ENCODE results near the gene TMEM132E.

The TMEM132E gene

DNA sequence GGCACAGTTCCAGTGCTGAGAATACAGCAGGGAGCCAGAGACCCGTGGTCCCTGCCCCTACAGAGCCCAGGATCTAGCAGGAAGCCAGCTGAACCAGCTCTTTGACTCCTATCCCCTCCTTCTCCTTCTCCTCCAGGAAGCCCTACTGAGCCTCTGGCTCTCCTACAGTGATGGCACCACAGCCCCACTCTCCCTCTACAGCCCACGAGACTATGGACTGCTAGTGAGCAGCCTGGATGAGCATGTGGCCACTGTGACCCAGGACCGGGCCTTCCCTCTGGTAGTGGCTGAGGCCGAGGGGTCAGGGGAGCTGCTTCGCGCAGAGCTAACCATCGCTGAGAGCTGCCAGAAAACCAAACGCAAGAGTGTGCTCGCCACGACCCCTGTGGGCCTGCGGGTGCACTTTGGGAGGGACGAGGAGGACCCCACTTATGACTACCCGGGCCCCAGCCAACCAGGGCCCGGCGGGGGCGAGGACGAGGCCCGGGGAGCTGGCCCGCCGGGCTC is 57.7 kb downstream of the TMEM132E start:
- DNase-seq: no peak

DNA sequence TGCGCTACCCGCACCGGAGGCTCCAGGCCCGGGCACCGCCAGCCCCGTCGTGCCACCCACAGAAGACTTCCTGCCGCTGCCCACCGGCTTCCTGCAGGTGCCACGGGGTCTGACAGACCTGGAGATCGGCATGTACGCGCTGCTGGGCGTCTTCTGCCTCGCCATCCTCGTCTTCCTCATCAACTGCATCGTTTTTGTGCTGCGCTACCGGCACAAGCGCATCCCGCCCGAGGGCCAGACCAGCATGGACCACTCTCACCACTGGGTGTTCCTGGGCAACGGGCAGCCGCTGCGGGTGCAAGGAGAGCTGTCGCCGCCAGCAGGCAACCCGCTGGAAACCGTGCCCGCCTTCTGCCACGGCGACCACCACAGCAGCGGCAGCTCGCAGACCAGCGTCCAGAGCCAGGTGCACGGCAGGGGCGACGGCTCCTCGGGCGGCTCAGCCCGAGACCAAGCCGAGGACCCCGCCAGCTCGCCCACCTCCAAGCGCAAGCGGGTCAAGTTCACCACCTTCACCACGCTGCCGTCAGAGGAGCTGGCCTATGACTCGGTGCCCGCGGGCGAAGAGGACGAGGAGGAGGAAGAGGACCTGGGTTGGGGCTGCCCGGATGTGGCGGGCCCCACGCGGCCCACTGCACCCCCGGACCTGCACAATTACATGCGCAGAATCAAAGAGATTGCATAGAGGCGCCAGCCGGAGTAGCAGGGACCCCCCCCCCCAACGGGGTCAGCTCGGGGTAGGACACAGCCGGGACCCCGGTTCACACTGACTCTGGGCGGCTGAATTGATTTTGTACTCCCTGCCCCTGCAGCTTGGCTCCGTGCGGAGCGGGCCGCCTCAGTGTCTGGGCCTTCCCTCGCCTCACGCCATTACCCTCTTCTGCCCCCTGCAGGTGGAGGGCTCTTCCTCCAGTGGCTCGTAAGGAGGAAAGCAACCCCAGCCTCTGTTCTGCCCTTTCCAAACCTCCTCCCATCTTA is 58.5 kb downstream of the TMEM132E start:
- DNase-seq: peak in 1 of 2 experiments; percentile 11

- DNase-seq: no peak
Observed at GRCh38 chr17:34638526-34639260, 59.3 kb downstream of the TMEM132E start.

DNA sequence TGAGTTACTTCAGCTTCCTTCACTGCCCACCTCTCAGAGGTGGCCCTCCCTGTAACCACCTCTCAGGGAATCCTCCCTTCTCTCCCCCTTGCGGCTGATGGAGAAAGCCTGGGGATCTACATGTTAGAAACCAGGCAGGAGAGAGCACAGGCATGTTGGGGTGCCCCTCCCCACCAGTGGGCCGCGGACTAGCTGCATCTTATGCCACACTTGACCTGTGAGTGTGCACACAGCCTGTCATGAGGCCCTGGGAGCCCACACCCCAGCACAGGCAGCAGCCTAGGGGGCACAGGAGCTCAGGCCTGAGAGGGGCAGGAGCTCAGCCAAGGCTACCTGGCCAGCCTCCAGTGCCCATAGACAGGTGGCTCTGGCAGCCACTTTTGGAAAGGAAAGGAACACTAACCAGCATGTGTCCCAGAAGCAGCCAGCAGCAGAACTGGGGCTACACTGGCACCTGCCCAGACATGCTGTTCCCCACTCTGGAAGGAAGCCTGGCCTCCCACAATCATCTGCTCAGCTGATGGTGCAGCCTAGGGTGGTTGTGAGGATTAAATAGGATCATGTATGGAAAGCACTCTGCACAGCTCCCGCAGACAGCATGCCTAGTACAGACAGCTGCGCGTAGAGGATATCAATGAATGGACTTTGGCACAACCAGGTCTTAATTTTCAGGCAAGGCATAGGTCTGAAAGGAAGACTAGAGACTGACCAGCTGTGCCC is 60.5 kb downstream of the TMEM132E start:
- DNase-seq: no peak

DNA sequence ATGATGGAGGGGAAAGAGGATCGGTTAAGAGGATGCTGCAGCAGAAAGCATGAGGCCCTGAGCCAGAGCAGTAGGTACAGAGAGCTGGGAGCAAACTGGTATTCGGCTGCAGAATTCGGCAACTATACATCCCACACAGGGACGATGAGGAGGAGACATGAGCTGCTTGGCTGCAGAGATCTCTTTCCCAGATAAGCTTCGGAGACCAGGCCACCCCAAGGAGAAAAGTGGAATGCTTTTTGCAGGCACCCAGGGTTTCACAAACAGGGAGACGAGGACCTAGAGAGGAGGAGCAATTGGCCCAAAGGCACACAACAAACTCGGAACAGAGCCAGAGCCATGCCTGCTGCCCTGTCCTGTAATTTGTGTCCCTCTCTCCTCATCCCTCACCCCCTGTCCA is 62.0 kb downstream of the TMEM132E start:
- DNase-seq: no peak

DNA sequence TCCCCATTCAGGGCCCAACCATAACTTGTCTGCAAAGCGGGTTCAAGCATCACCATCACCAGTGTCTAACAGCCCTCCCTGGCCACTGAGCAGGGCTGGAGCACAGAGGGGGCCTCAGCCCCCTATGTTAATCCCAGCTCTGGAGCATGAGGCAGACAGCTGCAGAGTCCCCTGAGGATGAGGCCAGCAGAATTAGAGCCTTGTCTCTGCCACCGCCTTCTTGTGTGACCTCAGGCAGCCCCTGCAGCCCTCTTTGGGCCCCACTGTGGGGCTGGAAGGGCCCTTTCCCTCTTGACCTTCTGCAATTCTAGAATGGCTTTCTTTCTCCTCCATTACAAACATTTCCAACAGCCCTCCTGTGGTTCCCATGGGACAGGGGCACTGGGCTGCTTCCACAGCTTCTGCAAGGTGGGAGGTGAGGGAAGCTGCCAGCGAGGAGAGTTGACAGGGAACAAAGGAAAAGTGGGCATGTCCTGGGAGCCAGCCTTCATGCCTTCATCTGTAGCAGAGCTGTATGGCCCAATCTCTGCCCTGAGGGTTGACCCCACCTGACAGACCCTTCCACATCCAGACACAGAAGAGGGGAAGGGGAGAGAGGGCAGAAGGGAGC is 65.7 kb downstream of the TMEM132E start:
- DNase-seq: no peak

DNA sequence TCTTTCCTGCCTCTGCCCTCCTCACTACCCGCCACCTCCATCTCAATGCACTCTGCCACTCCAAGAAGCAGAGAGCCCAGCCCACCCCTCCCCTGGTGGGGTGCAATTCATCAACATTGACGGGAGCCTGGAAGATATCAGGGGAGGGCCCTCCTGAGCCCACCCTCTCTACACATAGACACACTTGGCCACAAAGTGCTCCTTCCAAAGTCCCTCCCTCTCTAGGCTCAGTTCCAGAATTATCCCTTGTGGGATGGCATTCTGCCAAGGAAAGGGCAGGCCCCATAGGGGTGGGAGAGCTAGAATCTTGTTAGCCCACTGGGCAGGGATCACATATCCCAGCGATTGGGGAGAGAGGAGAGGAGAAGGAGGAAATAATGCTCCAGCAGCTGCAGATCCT is 66.2 kb downstream of the TMEM132E start:
- no peak for DNase-seq

DNA sequence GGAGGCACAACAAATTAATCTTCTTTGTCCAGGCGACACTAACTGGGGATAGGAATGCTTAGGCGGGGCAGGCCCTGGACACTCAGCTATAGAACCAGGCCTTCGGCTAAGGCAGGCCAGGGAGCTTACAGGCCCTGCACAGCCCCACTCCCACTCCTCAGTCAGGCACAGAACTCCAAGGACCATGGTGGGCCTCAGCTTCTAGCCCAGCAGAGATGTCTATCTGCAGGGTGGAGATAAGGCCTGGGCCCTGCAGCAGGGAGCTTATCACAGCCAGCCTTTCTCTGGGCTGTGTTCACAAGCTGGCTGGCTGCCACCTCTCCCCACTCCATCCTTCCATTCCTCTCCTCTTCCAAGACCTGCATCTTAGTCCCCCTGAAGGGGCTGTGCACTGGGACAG is 68.1 kb downstream of the TMEM132E start:
- DNase-seq: no peak

- no peak for DNase-seq
Observed at GRCh38 chr17:34650051-34650750, 70.8 kb downstream of the TMEM132E start.

DNA sequence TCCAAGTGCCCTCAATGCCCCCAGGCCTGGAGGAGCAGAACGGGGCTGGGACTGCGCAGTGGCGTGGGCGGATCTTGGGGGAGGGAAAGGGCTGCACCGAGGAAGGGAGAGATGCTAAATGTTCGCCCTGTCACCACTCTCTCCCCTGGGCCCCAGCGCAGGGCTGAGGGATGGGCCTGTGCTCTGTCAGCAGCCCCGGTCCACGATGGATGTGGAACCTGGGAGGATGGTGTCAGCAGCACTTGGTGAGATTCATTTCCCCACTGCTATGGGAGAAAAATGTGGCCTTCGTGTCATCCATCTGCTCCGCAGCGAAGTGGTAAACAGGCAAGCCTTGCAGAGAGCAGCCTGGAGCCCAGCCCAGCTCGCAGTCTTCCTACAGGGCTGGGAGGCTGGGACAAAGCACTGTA is 72.0 kb downstream of the TMEM132E start:
- DNase-seq: no peak

GRCh38 chr17:34652021-34652555 is 72.7 kb downstream of the TMEM132E start:
- DNase-seq: no peak

DNA sequence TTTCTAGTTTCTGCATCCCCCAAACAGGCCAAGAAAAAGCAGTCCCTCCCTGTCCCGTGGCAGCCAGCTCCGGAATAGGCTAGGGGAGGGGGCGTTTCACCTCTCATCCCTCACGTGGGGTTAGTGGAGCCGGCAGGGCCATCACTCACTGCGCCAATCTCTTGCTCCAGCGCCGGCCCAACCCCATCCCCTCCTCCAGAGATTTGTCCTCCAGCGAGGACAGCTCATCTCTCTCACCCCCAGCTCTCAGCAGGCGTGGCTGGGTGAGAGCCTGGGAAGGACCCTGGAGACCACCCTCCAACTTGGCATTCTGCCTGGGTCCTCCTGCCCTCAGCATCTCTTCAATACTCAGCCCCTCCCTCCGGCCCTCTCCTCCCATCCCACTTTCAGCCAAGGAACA is 74.1 kb downstream of the TMEM132E start:
- no peak for DNase-seq

- DNase-seq: no peak
Observed at GRCh38 chr17:34654276-34654880, 75.0 kb downstream of the TMEM132E start.

DNA sequence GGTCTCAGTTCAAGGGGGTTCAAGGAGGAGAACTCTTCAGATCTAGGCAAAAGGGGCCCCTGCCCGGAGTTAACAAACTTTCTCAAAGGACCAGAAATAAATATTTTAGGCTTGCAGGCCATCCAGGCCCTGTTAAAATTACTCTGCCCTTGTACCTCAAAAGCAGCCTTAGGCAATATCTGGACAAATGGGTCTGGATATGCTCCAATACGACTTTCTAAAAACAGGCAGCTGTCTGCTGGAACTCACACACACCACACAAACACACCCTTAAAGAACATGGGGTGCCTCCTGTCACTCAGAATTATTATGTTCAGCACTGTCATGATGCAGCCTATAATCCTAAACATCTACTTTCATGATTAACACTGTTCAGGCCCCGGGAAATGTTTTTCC is 75.5 kb downstream of the TMEM132E start:
- DNase-seq: no peak

DNA sequence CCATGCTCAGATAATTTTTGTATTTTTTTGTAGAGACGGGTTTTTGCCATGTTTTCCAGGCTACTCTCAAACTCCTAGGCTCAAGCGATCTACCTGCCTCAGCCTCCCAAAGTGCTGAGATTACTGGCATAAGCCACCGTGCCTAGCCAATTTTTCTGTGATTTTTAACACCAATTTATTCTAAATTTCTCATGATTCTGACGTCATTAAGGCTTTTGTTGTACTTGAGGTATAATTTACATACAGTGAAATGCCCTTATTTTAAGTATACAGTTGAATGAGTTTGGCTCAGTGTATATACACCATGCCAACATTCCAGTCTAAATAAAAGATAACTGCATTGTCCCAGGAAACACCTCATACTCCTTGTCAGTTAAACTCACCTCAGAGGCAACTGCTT is 77.4 kb downstream of the TMEM132E start:
- DNase-seq: no peak

DNA sequence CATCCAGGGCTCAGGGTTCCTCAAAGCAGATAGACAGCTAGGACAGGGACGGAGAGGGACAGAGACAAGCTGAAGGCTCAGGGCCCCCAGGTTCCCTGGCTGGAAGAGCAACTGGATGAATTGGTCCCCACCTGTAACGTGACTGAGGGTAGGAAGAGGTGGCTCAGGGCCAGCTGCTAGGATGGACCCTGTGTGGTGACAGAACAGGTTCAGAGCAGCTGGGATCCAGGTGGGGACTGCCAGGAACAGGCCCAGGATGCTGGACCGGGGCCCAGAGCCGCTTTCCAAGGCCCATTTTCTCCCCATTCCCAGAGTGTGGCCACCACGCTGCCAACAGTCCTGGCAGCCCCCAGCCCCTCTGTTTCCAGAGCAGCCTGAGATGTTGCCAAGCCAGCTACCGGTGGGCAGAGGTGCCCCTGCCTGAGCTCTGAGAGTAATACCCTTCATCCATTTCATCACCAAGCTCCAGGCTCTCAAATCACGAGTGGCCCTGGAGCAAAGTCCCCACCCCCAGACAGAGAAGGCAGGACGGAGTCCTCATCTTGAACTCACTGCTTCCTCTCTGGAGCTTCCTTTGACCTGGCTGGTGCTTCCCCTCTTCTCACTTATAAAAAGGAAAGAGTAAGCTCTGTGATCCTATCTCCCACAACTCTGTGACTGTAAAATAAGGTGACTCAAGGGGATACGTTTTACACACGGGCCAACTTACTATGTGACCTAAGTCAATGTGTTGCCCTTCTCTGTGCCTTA is 79.6 kb downstream of the TMEM132E start:
- DNase-seq: no peak

- no peak for DNase-seq
Observed at GRCh38 chr17:34663714-34664113, 84.3 kb downstream of the TMEM132E start.

- DNase-seq: no peak
Observed at GRCh38 chr17:34665150-34665806, 85.9 kb downstream of the TMEM132E start.

DNA sequence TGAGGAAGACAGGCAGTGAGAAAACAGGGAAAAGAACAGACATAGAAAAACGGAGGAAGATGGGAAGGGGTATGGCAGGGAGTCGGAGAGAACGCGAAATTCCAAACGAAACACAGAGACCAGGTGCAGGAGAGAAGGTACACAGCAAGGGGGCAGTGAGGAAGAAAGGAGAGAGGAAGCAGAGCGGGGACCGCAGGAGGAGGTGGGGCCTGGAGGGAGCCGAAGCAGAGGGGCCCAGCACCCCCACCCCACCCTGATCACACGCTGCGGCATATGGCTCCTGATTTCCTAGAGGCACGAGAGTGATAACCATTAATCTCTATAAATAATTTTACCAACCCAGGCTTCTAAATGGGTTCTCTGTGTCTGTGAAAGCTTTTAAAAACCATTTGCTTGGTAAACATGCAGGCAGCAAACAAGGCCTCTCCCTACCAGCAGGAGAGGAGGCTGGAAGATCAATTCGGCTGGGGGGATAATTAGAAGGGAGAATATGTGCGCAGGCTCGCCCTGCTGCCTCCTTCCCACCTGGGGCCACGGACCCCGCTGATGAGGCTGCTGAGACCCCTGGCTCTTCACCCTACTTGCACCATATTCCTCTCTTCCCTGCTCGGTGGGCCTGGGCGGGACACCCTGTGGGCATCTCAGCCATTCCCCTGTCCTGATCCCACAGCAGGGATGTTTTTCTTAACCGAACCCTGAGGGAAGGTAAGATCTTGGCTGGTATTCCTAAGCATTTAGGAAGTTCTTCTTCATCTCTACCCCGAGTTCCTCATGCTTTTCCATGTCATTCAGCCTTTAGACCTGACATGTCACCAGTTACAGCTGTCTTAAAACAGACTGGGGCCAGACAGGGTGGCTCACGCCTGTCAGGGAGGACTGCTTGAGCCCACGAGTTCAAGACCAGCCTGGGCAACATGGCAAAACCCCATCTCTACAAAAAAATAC is 86.7 kb downstream of the TMEM132E start:
- DNase-seq: no peak
